Heart right ventricle (tissue), 16 donors: ENCODE results near the gene MXD1. TPM values are rescaled to one million over a fixed set of nuclear protein-coding genes. Genes with fewer than 3 reads are reported as not detected.
"Not testable (repeated sequence)": the region's sequence is repeated elsewhere in the genome, so short reads cannot be mapped to it uniquely, and the experiment has no call there.

ENCODE experiments used
- ATAC-seq, 8 donors: fragments of 200-7000 bp; cut with Tn5 transposase; one replicate each; pipeline ENCODE4 v1.9.1; 2020; ENCODE audit warnings: mild to moderate bottlenecking in 8 of 8, moderate library complexity in 8 of 8, moderate number of reproducible peaks in 1 of 8
- DNase-seq, 2 donors: peaks; one replicate each; pipeline ENCODE4 v3.0.0-alpha.2; 2020
- H3K27ac ChIP-seq, 10 donors: fragments of 200-600 bp; sonication (generic) in 2 of 10; one replicate each; pipeline versions ENCODE4 v1.5.0 to v1.8.0; 2020 to 2022; ENCODE audit warnings: mild to moderate bottlenecking in 3 of 10
- H3K27me3 ChIP-seq, 7 donors: fragments of 200-600 bp; one replicate each; pipeline ENCODE4 v1.8.0; 2021 to 2022; ENCODE audit warnings: mild to moderate bottlenecking in 2 of 7
- H3K36me3 ChIP-seq, 9 donors: fragments of 200-600 bp; sonication (generic) in 1 of 9; one replicate each; pipeline versions ENCODE4 v1.5.0 to v1.8.0; 2020 to 2022; ENCODE audit warnings: mild to moderate bottlenecking in 2 of 9
- H3K4me1 ChIP-seq, 9 donors: fragments of 200-600 bp; sonication (generic) in 1 of 9; one replicate each; pipeline versions ENCODE4 v1.5.0 to v1.8.0; 2020 to 2022; ENCODE audit warnings: mild to moderate bottlenecking in 4 of 9
- H3K4me3 ChIP-seq, 10 donors: fragments of 200-600 bp; sonication (generic) in 2 of 10; one replicate each; pipeline versions ENCODE4 v1.5.0 to v1.8.0; 2020 to 2022; ENCODE audit warnings: mild to moderate bottlenecking in 7 of 10, moderate library complexity in 2 of 10
- H3K9me3 ChIP-seq, 11 donors: fragments of 200-600 bp in 10 of 11; sonication (generic) in 2 of 11; one replicate each; pipeline versions ENCODE4 v1.5.0 to v1.8.0; 2013 to 2022; ENCODE audit warnings: mild to moderate bottlenecking in 2 of 11, control low read depth in 1 of 11, moderate library complexity in 1 of 11
- WGBS, 2 donors: extraction: QIAGEN DNeasy Blood & Tissue Kit; methylation state at CpG; one replicate each; pipeline ENCODE4 v1.1.7; 2013; ENCODE audit warnings: inconsistent platforms in 1 of 2; 5-methylcytosine and 5-hydroxymethylcytosine counted together
- intact Hi-C, 10 donors: fragments of 100-400 bp; cut with DNase I; formaldehyde crosslinking; loops; one replicate each; pipeline versions ENCODE4 v1.11.1 to v1.14.2; 2022
- polyA plus RNA-seq, 2 donors: library from polyadenylated mRNA; stranded (reverse); fragments of 200-250 nt; gene quantifications; one replicate each; pipeline ENCODE4 v1.2.3, GENCODE V29; 2013
- total RNA-seq, 10 donors: library from RNA; stranded (reverse); fragmentation: NEBNext Ultra II Directional in 3 of 10; extraction: Animal tissue kit (Norgen Biotek cat#: 25700) in 3 of 10; gene quantifications; one replicate each; pipeline versions ENCODE4 v1.2.1 to v1.2.4, GENCODE V29; 2021 to 2023
- TF ChIP-seq, protein P1 (sequence below), 9 donors: fragments of 200-600 bp; sonication (generic) in 2 of 9; IDR thresholded peaks; one replicate each; pipeline versions ENCODE4 v1.5.0 to v1.8.0; 2021 to 2022; ENCODE audit warnings: antibody characterized with exemption in 9 of 9, mild to moderate bottlenecking in 5 of 9, moderate library complexity in 1 of 9
- donor health status: Arrhythmogenic right ventricular cardiomyopathy.
- donor health status: ischemic (EF 13 %, LVEDD 7.1; RV severe dilation, severe dysfunction).
- donor health status: healthy with polysubstance abuse.
- donor health status: DM: no; HTN: yes; CAD: no.
- donor health status: DM: no; HTN: no; CAD: no.
- donor health status: ischemic (EF 25% LVEDD 6.9; RV normal size, moderate dysfunction).
- donor health status: ischemic (EF 25% LVEDD 5.7; RV mildly dilated, moderate dysfunction).
- donor health status: healthy.
- donor health status: DM: yes; HTN: yes; CAD: no.
- donor health status: Ischemic cardiomyopathy.
- donor health status: ischemic (EF 35%, LVEDD 5.7; RV mildly dilated, moderate dysfunction).
- donor health status: nonischemic (EF 11% LVEDD 7.7; RV severe dilation, severe dysfunction).
- donor health status: DM: yes; HTN: yes; CAD: no.
- donor health status: PGD.
- donor health status: ischemic (EF 29% LVEDD 5.4; RV normal size, mild dysfunction).
- donor health status: nonischemic (EF 23%, LVEDD 6.1; RV moderate dilation, normal function).

Gene MXD1
- total and polyA plus RNA-seq, 12 donors = 2.0 to 11.6 (median 5.9) TPM

DNA sequence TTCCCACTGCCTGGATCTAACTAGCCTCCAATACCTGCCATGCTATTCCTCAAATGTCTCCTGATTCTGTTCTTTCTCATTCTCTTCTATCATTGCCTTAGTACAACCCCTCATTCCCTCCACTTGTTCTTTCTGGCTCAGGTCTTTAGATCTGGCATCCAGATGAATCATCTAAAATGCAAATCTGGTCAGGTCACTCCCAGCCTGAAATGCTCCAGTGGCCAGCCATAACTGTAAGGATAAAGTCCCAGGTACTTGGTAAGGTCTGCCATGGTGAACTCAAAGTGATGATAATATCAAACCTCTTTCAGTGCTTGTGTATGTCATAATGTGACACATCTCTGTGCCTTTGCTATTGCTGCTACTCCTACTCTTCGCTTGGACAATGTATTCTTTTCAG lies 24.0 kb upstream of the MXD1 start:
- ATAC-seq (no peak), DNase-seq (no peak)
- H3K27ac ChIP-seq = no peak overlapping the region
- WGBS, 2 donors = 42 to 100% methylated on average over 1 of the region's 1 CpG
- no peaks in the 10 kb centered on the region for H3K27me3 ChIP-seq
- no peak overlapping the region for H3K4me3 ChIP-seq
- peaks cover 3 to 26% (median 15%) of the 10 kb centered on the region in 9 donors for H3K4me1 ChIP-seq
- H3K36me3 ChIP-seq = peaks cover 0 to 8% (median 3%) of the 10 kb centered on the region in 9 donors
- intact Hi-C loops = no loop called here
- TF ChIP-seq, protein P1, sequence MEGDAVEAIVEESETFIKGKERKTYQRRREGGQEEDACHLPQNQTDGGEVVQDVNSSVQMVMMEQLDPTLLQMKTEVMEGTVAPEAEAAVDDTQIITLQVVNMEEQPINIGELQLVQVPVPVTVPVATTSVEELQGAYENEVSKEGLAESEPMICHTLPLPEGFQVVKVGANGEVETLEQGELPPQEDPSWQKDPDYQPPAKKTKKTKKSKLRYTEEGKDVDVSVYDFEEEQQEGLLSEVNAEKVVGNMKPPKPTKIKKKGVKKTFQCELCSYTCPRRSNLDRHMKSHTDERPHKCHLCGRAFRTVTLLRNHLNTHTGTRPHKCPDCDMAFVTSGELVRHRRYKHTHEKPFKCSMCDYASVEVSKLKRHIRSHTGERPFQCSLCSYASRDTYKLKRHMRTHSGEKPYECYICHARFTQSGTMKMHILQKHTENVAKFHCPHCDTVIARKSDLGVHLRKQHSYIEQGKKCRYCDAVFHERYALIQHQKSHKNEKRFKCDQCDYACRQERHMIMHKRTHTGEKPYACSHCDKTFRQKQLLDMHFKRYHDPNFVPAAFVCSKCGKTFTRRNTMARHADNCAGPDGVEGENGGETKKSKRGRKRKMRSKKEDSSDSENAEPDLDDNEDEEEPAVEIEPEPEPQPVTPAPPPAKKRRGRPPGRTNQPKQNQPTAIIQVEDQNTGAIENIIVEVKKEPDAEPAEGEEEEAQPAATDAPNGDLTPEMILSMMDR (IDR thresholded peaks at IDR 0.05) = no peak
- peaks cover 0 to 8% (median 0%) of the 10 kb centered on the region in 11 donors for H3K9me3 ChIP-seq

DNA sequence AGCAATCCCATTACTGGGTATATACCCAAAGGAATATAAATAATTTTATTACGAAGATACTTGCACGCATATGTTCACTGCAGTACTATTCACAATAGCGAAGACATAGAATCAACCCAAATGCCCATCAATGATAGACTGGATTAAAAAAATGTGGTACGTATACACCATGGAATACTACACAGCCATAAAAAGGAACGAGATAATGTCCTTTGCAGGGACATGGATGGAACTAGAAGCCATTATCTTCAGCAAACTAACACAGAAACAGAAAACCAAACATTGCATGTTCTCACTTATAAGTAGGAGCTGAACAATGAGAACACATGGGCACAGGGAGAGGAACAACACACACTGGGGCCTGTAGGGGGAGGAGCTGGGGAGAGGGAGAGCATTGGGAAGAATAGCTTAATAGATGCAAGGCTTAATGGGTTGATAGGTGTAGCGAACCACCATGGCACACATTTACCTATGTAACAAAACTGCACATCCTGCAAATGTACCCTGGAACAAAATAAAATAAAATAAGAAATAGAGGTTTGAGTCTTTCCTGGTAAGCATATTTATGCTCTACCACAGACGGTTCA lies 22.0 kb upstream of the MXD1 start:
- 96 to 97% methylated on average over 7 of the region's 7 CpGs for WGBS, 2 donors

DNA sequence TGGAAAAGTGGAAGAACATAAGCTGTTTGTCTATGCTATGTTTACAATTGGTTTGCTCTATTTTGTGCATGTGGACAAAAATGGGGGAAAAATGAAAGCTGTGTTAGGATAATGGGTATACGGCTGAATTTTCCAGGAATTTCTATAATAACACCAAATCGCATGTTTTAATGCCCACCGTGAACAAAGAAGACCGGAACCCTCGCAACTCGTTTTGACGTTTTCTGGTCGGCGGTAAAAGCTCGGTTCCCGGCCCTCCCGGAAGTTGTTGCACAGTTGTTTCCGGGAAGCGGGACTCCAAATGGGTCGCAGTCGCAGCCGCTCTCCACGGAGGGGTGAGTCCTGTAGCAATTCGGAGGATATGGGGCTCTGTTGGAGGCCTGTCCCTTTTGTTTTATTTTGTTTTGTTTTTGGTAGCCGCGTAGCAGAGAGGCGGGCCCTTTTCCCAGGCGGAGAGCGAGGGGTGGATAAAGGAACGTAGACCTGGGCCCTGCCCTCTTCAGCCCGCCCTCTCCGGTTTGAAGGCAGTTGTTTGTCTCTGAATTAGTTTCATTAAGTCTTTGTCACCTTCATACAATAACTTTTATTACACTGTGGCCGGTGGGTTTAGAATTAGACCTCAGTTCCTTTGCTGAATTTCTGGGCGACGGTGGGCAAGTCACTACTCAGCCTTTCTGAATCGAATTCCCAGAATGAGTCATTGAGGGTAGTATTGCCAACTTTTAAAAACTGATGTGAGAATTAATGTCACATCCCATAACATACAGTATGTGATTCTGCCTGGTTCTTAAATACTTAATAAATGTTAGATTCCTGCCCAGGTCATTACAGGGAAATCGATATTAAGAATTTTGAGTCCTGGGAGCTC lies 21.0 kb upstream of the MXD1 start, which contains the start of gene SNRNP27:
Gene SNRNP27, plus strand, starts transcription at position 273 of the 868 bp plus-strand sequence. Its CDS starts 29 bp downstream, at position 302.
- WGBS, 2 donors = 1% methylated on average over 32 of the region's 32 CpGs
- Histone ChIP-seq H3K27ac (peak within 1 kb of the TSS in 9 of 10 donors; percentile 71 to 95 (median 81)), H3K9me3 (peaks cover 0 to 7% (median 0%) of the 10 kb centered on the region in 11 donors), H3K4me1 (peaks cover 3 to 31% (median 19%) of the 10 kb centered on the region in 9 donors), H3K27me3 (no peaks in the 10 kb centered on the region), H3K36me3 (peaks cover 0 to 38% (median 21%) of the 10 kb centered on the region in 9 donors), H3K4me3 (peak within 1 kb of the TSS; percentile 54 to 97 (median 70))
- DNase-seq (peak; percentile 72 to 85), ATAC-seq (peak; percentile 86 to 95 (median 91))
- TF ChIP-seq, protein P1 (IDR thresholded peaks at IDR 0.05) = no peak
- intact Hi-C loops = loop anchor here in 1 of 10 donors (2.0 kb wide), 1 partner anchor 21 kb away; the partner anchor contains the start of gene MXD1

More for the DNA sequence above, 22.0 kb upstream of the MXD1 start:
- ATAC-seq, intact Hi-C loops, H3K27me3 ChIP-seq, H3K9me3 ChIP-seq, DNase-seq: not testable (repeated sequence)
- Histone ChIP-seq H3K4me1 (peaks cover 3 to 31% (median 19%) of the 10 kb centered on the region in 9 donors), H3K27ac (peak overlapping the region in 5 of 10 donors; percentile 71 to 95 (median 81)), H3K36me3 (peaks cover 0 to 29% (median 18%) of the 10 kb centered on the region in 9 donors), H3K4me3 (peak overlapping the region in 5 of 10 donors; percentile 69 to 97 (median 79))

DNA sequence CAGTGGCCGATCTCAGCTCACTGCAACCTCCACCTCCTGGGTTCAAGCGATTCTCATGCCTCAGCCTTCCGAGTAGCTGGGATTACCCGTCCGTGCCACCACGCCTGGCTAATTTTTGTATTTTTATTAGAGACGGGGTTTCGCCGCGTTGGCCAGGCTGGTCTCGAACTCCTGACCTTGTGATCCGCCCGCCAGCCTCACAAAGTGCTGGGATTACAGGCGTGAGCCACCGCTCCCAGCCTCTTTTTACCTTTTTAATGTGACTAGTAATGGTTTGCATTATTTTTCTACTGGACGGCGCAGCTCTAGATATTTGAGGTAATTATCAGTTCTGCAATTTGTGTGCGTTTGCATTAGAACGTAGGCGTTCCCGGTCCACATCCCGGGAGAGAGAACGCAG lies 20.2 kb upstream of the MXD1 start:
- intact Hi-C loops = loop anchor here in 1 of 10 donors (2.0 kb wide), 1 partner anchor 20 kb away; the partner anchor contains the start of gene MXD1
- peak in 1 of 8 donors; percentile 26 for ATAC-seq

More for the DNA sequence above, 20.2 kb upstream of the MXD1 start:
- 34 to 38% methylated on average over 23 of the region's 23 CpGs for WGBS, 2 donors
- H3K4me1 ChIP-seq = peaks cover 3 to 31% (median 19%) of the 10 kb centered on the region in 9 donors
- H3K36me3 ChIP-seq = peaks cover 0 to 47% (median 26%) of the 10 kb centered on the region in 9 donors
- H3K27me3 ChIP-seq, DNase-seq, H3K9me3 ChIP-seq: not testable (repeated sequence)
- H3K4me3 ChIP-seq = peak overlapping the region; percentile 54 to 97 (median 70)
- peak overlapping the region in 6 of 10 donors; percentile 71 to 95 (median 82) for H3K27ac ChIP-seq
